Transverse colon (tissue), 4 donors: Measurements from ENCODE around the gene ETFB. TPM values are rescaled to one million over a fixed set of nuclear protein-coding genes. Genes with fewer than 3 reads are reported as not detected.

Source experiments
- DNase-seq: peaks from one replicate; pipeline ENCODE4 v3.0.0-alpha.2; 2019
- H3K27ac ChIP-seq, 4 donors: fragments of 200-600 bp; sonication (generic); 2 replicates each; pipeline ENCODE4 v1.5.1; 2016 to 2018; ENCODE audit warnings: inconsistent platforms in 4 of 4
- H3K27me3 ChIP-seq: fragments of 200-600 bp; sonication (generic); 2 replicates; pipeline ENCODE4 v1.5.1; 2017; ENCODE audit warnings: inconsistent platforms
- H3K36me3 ChIP-seq, 4 donors: fragments of 200-600 bp; sonication (generic); 2 replicates each; pipeline ENCODE4 v1.5.1; 2017 to 2019; ENCODE audit warnings: inconsistent platforms in 4 of 4
- H3K4me1 ChIP-seq, 4 donors: fragments of 200-600 bp; sonication (generic); 2 replicates each; pipeline ENCODE4 v1.5.1; 2017 to 2020; ENCODE audit warnings: inconsistent platforms in 4 of 4
- H3K4me3 ChIP-seq, 4 donors: fragments of 200-600 bp; sonication (generic); 1 replicate in 1 of 4; 2 replicates in 3 of 4; pipeline versions ENCODE4 v1.5.1 to v1.6.1; 2017 to 2019; ENCODE audit warnings: inconsistent platforms in 4 of 4
- H3K9me3 ChIP-seq, 2 donors: fragments of 200-600 bp; sonication (generic); 2 replicates each; pipeline ENCODE4 v1.5.1; 2017 to 2019; ENCODE audit warnings: inconsistent platforms in 2 of 2
- CTCF ChIP-seq, 5 experiments: fragments of 200-600 bp in 3 of 5; fragments of 450-650 bp in 2 of 5; sonication (generic) in 3 of 5; IDR thresholded peaks; 1 replicate in 2 of 5; 2 replicates in 3 of 5; pipeline ENCODE4 v1.5.1; 2016 to 2017; ENCODE audit warnings: antibody characterized with exemption in 5 of 5, inconsistent platforms in 3 of 5, mild to moderate bottlenecking in 2 of 5, moderate library complexity in 1 of 5
- EP300 ChIP-seq: sonication (generic); formaldehyde crosslinking; IDR thresholded peaks from one replicate; pipeline ENCODE4 v1.6.1; 2017; ENCODE audit warnings: antibody characterized with exemption, low read depth
- POLR2A ChIP-seq: fragments of 450-650 bp; IDR thresholded peaks from one replicate; pipeline ENCODE4 v1.6.1; 2016; ENCODE audit warnings: antibody characterized with exemption, mild to moderate bottlenecking, moderate library complexity
- POLR2AphosphoS5 ChIP-seq, 3 donors: sonication (generic); formaldehyde crosslinking; IDR thresholded peaks; one replicate each; pipeline ENCODE4 v1.6.1; 2016; ENCODE audit warnings: antibody characterized with exemption in 3 of 3
- WGBS, 2 donors: methylation state at CpG; one replicate each; pipeline ENCODE4 v1.1.5; 2018; ENCODE audit warnings: low coverage in 1 of 2; 5-methylcytosine and 5-hydroxymethylcytosine counted together
- in situ Hi-C, 4 donors: fragments of 200-750 bp; cut with MboI; loops; one replicate each; pipeline versions ENCODE4 v1.15.0 to v1.15.1; 2017; ENCODE audit warnings: low sequenced_read_pairs in 3 of 4, low pct_ligation_motif_present in 1 of 4, low pct_unique_long_range_greater_than_20kb in 1 of 4
- intact Hi-C: fragments of 100-400 bp; cut with DNase I; formaldehyde crosslinking; loops from one replicate; pipeline ENCODE4 v1.15.1; 2023; ENCODE audit warnings: low total_unique reads
- total RNA-seq, 4 donors: library from RNA; depleted of rRNA; stranded (reverse); fragments of >200 nt; gene quantifications; one replicate each; pipeline ENCODE4 v1.1.0, GENCODE V29; 2016

Gene ETFB
- total RNA-seq, 4 donors from 2014 or later = 56.9 to 147 (median 99.1) TPM

DNA sequence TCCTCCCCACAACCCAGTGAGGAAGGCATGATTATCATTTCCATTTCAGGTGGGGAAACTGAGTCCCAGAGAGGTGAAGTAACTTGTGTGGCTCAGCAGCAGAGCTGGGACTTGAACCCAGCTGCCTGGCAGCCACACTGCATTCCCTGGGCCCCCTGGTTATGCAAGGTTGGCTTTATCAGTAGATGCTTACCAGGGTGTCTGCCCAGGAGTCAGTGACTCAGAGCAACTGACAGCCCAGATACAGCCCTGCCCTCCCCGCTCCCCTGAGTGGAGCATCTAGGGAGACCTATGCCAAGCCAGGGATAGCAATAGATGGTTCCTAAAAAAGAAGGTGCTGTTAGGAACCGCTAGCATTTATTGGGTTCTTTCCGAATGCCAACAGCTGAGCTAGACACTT, 48.8 kb downstream of the ETFB start:
- Histone ChIP-seq H3K9me3 (no peaks in the 10 kb centered on the region), H3K36me3 (no peaks in the 10 kb centered on the region), H3K27me3 (peaks cover 6% of the 10 kb centered on the region), H3K27ac (no peak overlapping the region), H3K4me1 (no peaks in the 10 kb centered on the region), H3K4me3 (no peak overlapping the region)
- in situ Hi-C loops (no loop called here), intact Hi-C loops (no loop called here)
- TF ChIP-seq EP300 (no peak), POLR2AphosphoS5 (IDR thresholded peaks at IDR 0.05) (no peak), CTCF (IDR thresholded peaks at IDR 0.05) (no peak), POLR2A (no peak)
- WGBS, 2 donors = 72% methylated on average over 3 of the region's 3 CpGs; no CpG with 5 or more reads in 1 of the 2 donors
- DNase-seq = no peak

DNA sequence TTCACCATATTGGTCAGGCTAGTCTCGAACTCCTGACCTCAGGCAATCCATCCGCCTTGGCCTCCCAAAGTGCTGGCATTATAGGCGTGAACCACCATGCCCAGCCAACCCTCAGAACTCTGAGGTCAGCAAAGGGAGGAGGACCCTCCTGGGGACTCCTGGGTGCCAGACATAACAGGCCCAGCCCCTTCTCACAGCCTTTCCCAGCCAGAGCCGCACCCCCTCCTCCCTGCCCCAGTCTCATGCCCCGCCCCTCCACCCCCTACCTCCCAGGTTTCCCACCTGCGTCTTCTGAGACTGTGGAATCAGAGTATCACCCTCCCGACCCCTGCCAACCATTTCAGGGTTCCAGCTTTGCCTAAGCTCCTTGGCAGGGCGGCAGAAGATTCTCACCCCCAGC, 49.5 kb downstream of the ETFB start:
- 40 to 74% methylated on average over 1 to 8 of the region's 8 CpGs for WGBS, 2 donors
- no peaks in the 10 kb centered on the region for H3K9me3 ChIP-seq
- no peaks in the 10 kb centered on the region for H3K36me3 ChIP-seq
- H3K4me1 ChIP-seq = no peaks in the 10 kb centered on the region
- intact Hi-C loops (no loop called here), in situ Hi-C loops (no loop called here)
- no peak for DNase-seq
- TF ChIP-seq CTCF (IDR thresholded peaks at IDR 0.05) = no peak
- no peak for TF ChIP-seq POLR2AphosphoS5 (IDR thresholded peaks at IDR 0.05)
- TF ChIP-seq POLR2A = no peak
- no peak for TF ChIP-seq EP300
- no peak overlapping the region for H3K4me3 ChIP-seq
- no peak overlapping the region for H3K27ac ChIP-seq
- H3K27me3 ChIP-seq = peaks cover 13% of the 10 kb centered on the region

GRCh38 chr19:51311351-51312257, 54.6 kb downstream of the ETFB start, which contains the start of gene IGLON5:
IGLON5 (plus strand) TSS chr19:51311644; CDS start chr19:51311848, 204 bp downstream.
- Histone ChIP-seq H3K36me3 (no peaks in the 10 kb centered on the region), H3K4me3 (no peak within 1 kb of the TSS), H3K9me3 (peaks cover 0 to 10% of the 10 kb centered on the region in 2 donors), H3K27me3 (peaks cover 47% of the 10 kb centered on the region), H3K27ac (no peak within 1 kb of the TSS), H3K4me1 (no peaks in the 10 kb centered on the region)
- DNase-seq = no peak
- intact Hi-C loops (loop anchor here (2.0 kb wide), 1 partner anchor 57 kb away; no protein-coding TSS in a partner anchor), in situ Hi-C loops (no loop called here)
- 17% methylated on average over 14 of the region's 76 CpGs; no CpG with 5 or more reads in 1 of the 2 donors for WGBS, 2 donors
- TF ChIP-seq POLR2A (no peak), EP300 (no peak), CTCF (IDR thresholded peaks at IDR 0.05) (no peak), POLR2AphosphoS5 (IDR thresholded peaks at IDR 0.05) (no peak)

- Histone ChIP-seq H3K9me3 (peaks cover 0 to 13% of the 10 kb centered on the region in 2 donors), H3K27ac (no peak overlapping the region), H3K4me3 (no peak overlapping the region), H3K27me3 (peaks cover 29% of the 10 kb centered on the region), H3K4me1 (no peaks in the 10 kb centered on the region), H3K36me3 (no peaks in the 10 kb centered on the region)
- no peak for TF ChIP-seq POLR2AphosphoS5 (IDR thresholded peaks at IDR 0.05)
- TF ChIP-seq EP300 = no peak
- no peak for TF ChIP-seq CTCF (IDR thresholded peaks at IDR 0.05)
- TF ChIP-seq POLR2A = no peak
- in situ Hi-C loops = no loop called here
- intact Hi-C loops = no loop called here
- 71 to 84% methylated on average over 2 to 3 of the region's 3 CpGs for WGBS, 2 donors
- DNase-seq = no peak
Observed at GRCh38 chr19:51305479-51305878, 60.7 kb downstream of the ETFB start.
